Neural cell (in vitro differentiated cells): ENCODE measurements around the gene ERH. TPM values are rescaled to one million over a fixed set of nuclear protein-coding genes. Genes with fewer than 3 reads are reported as not detected.

ENCODE experiments used
- H2AFZ ChIP-seq: fragments of 200-600, 300-800 bp; sonication (generic), shearing (Covaris generic); 2 replicates; pipeline ENCODE4 v1.6.0; 2014; ENCODE audit warnings: low read depth, mild to moderate bottlenecking, antibody characterized with exemption, low read length, moderate library complexity
- H3F3A ChIP-seq: fragments of 200-600 bp; shearing (Covaris generic); 2 replicates; pipeline ENCODE4 v1.6.1; 2016; ENCODE audit warnings: mild to moderate bottlenecking, moderate library complexity, mixed read lengths, antibody characterized with exemption, low read length; ENCODE audit not compliant: insufficient read depth, poor library complexity, severe bottlenecking
- H3K27ac ChIP-seq: fragments of 200-600, 300-800 bp; sonication (generic), shearing (Covaris generic); 2 replicates; pipeline ENCODE4 v1.5.1; 2014; ENCODE audit warnings: mild to moderate bottlenecking, low read length, moderate library complexity
- H3K27me3 ChIP-seq: fragments of 300-800, 200-600 bp; sonication (generic), shearing (Covaris generic); 2 replicates; pipeline ENCODE4 v1.6.0; 2014; ENCODE audit warnings: mild to moderate bottlenecking, low read depth, low read length, moderate library complexity; ENCODE audit not compliant: insufficient read depth
- H3K36me3 ChIP-seq: fragments of 300-800, 200-600 bp; sonication (generic), shearing (Covaris generic); 2 replicates; pipeline ENCODE4 v1.5.1; 2014; ENCODE audit warnings: mild to moderate bottlenecking, antibody characterized with exemption, low read length, moderate library complexity; ENCODE audit not compliant: insufficient read depth
- H3K4me2 ChIP-seq: fragments of 300-800, 200-600 bp; sonication (generic), shearing (Covaris generic); 2 replicates; pipeline ENCODE4 v1.6.0; 2014; ENCODE audit warnings: mild to moderate bottlenecking, low read length
- H3K4me3 ChIP-seq: fragments of 300-800, 200-600 bp; sonication (generic), shearing (Covaris generic); 2 replicates; pipeline ENCODE4 v1.5.1; 2014; ENCODE audit warnings: mild to moderate bottlenecking, low read length, moderate library complexity
- H3K79me2 ChIP-seq: fragments of 200-600 bp; shearing (Covaris generic); replicated peaks from 2 replicates; pipeline ENCODE4 v1.6.0; 2014; ENCODE audit warnings: mild to moderate bottlenecking, low read length, moderate library complexity; ENCODE audit not compliant: insufficient read depth
- H3K9ac ChIP-seq: fragments of 300-800, 200-600 bp; sonication (generic), shearing (Covaris generic); 2 replicates; pipeline ENCODE4 v1.6.1; 2016; ENCODE audit warnings: mild to moderate bottlenecking, low read length, mixed read lengths
- H3K9me2 ChIP-seq: fragments of 200-600 bp; shearing (Covaris generic); 2 replicates; pipeline ENCODE4 v1.6.1; 2016; ENCODE audit warnings: mild to moderate bottlenecking, low read length, mixed read lengths; ENCODE audit not compliant: insufficient read depth
- H3K9me3 ChIP-seq: fragments of 200-600, 300-800 bp; sonication (generic), shearing (Covaris generic); 2 replicates; pipeline ENCODE4 v1.6.1; 2016; ENCODE audit warnings: mild to moderate bottlenecking, mixed run types, low read length, moderate library complexity, mixed read lengths
- H4K20me1 ChIP-seq: fragments of 200-600 bp; shearing (Covaris generic); 2 replicates; pipeline ENCODE4 v1.6.1; 2016; ENCODE audit warnings: mild to moderate bottlenecking, mixed run types; ENCODE audit not compliant: insufficient read depth
- EP300 ChIP-seq: fragments of 450-650 bp; conservative IDR thresholded peaks from 2 replicates; pipeline ENCODE4 v1.6.1; 2014; ENCODE audit warnings: antibody characterized with exemption, mild to moderate bottlenecking, moderate library complexity; ENCODE audit not compliant: poor library complexity, severe bottlenecking
- EZH2 ChIP-seq: fragments of 200-600, 300-800 bp; shearing (Covaris generic), sonication (generic); IDR thresholded peaks from 2 replicates; pipeline ENCODE4 v1.6.1; 2014; ENCODE audit warnings: antibody characterized with exemption, low read length, borderline replicate concordance, mild to moderate bottlenecking; ENCODE audit not compliant: insufficient read depth, poor library complexity, severe bottlenecking
- MXI1 ChIP-seq: fragments of 450-650 bp; conservative IDR thresholded peaks from 2 replicates; pipeline ENCODE4 v1.6.1; 2014; ENCODE audit warnings: antibody characterized with exemption, mild to moderate bottlenecking; ENCODE audit not compliant: poor library complexity, severe bottlenecking
- POLR2AphosphoS5 ChIP-seq: IDR thresholded peaks from 2 replicates; pipeline ENCODE4 v1.6.1; 2012
- RAD21 ChIP-seq: fragments of 450-650 bp; conservative IDR thresholded peaks from 2 replicates; pipeline ENCODE4 v1.6.1; 2014; ENCODE audit warnings: antibody characterized with exemption, mild to moderate bottlenecking, moderate library complexity
- SMC3 ChIP-seq: fragments of 450-650 bp; conservative IDR thresholded peaks from 2 replicates; pipeline ENCODE4 v1.6.1; 2014; ENCODE audit warnings: antibody characterized with exemption, mild to moderate bottlenecking, moderate library complexity; ENCODE audit not compliant: poor library complexity
- TAF1 ChIP-seq: IDR thresholded peaks from 2 replicates; pipeline ENCODE4 v1.6.1; 2012; ENCODE audit warnings: low read depth
- polyA plus RNA-seq: library from polyadenylated mRNA; depleted of rRNA; stranded (reverse); fragments of >200 nt; gene quantifications from 2 replicates; pipeline ENCODE4 v1.2.3, GENCODE V29; 2014
- TF ChIP-seq, protein P1 (sequence below): fragments of 450-650 bp; IDR thresholded peaks from 2 replicates; pipeline ENCODE4 v1.5.1; 2014; ENCODE audit warnings: antibody characterized with exemption, mild to moderate bottlenecking, moderate library complexity; ENCODE audit not compliant: poor library complexity, severe bottlenecking
- TF ChIP-seq, protein P2 (sequence below): IDR thresholded peaks from 2 replicates; pipeline ENCODE4 v1.6.1; 2012; ENCODE audit warnings: borderline replicate concordance

ERH gene
- polyA plus RNA-seq, 1 donor from 2014 or later: 480 TPM

DNA sequence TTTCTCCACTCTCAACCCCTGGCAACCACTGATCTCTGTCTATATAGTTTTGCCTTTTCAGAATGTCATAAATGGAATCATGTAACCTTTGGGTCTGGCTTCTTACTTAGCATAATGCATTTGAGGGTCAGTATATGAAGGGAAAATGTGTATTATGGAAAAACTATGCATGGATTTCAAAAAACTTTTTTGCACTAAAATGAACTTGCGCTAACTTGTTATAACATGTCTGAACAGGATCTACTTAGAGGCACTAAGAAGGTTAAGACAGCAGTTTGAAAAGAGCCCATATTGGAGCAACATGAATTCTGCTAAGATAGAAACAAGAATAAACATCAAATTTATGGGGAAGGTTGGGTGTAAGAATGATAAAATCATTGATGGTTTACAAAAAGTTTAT, 29.5 kb upstream of the ERH start:
- Histone ChIP-seq H4K20me1 (no peaks in the 10 kb centered on the region), H3K27ac (no peak overlapping the region), H2AFZ (no peak overlapping the region), H3K4me3 (no peak overlapping the region), H3K27me3 (no peaks in the 10 kb centered on the region), H3F3A (no peaks in the 10 kb centered on the region), H3K9ac (no peak overlapping the region), H3K4me2 (no peak overlapping the region), H3K9me3 (no peaks in the 10 kb centered on the region), H3K36me3 (no peaks in the 10 kb centered on the region), H3K9me2 (no peaks in the 10 kb centered on the region), H3K79me2 (peaks cover 7% of the 10 kb centered on the region)
- TF ChIP-seq RAD21 (no peak), TAF1 (no peak), EZH2 (no peak)
- TF ChIP-seq, protein P1, sequence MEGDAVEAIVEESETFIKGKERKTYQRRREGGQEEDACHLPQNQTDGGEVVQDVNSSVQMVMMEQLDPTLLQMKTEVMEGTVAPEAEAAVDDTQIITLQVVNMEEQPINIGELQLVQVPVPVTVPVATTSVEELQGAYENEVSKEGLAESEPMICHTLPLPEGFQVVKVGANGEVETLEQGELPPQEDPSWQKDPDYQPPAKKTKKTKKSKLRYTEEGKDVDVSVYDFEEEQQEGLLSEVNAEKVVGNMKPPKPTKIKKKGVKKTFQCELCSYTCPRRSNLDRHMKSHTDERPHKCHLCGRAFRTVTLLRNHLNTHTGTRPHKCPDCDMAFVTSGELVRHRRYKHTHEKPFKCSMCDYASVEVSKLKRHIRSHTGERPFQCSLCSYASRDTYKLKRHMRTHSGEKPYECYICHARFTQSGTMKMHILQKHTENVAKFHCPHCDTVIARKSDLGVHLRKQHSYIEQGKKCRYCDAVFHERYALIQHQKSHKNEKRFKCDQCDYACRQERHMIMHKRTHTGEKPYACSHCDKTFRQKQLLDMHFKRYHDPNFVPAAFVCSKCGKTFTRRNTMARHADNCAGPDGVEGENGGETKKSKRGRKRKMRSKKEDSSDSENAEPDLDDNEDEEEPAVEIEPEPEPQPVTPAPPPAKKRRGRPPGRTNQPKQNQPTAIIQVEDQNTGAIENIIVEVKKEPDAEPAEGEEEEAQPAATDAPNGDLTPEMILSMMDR: no peak

DNA sequence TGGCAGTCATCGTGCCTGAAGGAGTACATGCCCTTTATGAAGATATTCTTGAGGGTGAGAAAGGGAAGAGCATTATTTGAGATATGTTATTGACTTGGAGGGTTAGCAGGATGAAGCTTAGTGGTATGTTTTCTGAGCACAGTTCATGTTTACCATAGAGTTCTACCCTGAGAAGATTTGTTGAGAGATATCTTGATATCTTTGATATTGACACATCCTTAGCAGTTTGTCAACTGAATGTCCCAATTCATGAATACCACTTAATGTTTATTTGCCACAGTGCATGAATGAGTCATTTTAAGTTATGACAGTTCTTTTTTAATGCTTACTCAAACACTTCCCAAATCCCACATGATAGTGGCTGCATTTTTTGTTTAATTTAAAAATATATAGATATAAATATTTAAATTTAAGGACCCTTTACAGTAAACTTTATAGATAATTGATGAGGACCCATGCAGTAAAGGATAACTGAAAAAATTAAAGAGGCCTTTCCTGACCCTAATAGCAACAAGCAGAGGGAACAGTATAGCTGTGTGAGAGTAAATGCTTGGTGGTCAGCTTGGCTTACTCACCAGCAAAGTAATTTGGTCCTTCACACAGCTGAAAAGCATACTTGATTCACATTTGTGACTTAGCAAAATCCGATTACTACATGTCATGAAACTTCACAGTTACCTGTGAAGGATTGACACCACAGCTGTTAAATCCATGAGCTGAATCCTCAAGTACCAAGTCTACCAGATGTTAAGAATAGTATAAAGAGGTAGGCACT, 26.2 kb upstream of the ERH start:
- H3F3A ChIP-seq: no peaks in the 10 kb centered on the region
- no peaks in the 10 kb centered on the region for H3K79me2 ChIP-seq
- no peak overlapping the region for H3K4me2 ChIP-seq
- no peaks in the 10 kb centered on the region for H3K27me3 ChIP-seq
- H3K9me3 ChIP-seq: no peaks in the 10 kb centered on the region
- no peaks in the 10 kb centered on the region for H4K20me1 ChIP-seq
- no peaks in the 10 kb centered on the region for H3K9me2 ChIP-seq
- no peak overlapping the region for H3K27ac ChIP-seq
- H3K9ac ChIP-seq: no peak overlapping the region
- TF ChIP-seq, protein P2, sequence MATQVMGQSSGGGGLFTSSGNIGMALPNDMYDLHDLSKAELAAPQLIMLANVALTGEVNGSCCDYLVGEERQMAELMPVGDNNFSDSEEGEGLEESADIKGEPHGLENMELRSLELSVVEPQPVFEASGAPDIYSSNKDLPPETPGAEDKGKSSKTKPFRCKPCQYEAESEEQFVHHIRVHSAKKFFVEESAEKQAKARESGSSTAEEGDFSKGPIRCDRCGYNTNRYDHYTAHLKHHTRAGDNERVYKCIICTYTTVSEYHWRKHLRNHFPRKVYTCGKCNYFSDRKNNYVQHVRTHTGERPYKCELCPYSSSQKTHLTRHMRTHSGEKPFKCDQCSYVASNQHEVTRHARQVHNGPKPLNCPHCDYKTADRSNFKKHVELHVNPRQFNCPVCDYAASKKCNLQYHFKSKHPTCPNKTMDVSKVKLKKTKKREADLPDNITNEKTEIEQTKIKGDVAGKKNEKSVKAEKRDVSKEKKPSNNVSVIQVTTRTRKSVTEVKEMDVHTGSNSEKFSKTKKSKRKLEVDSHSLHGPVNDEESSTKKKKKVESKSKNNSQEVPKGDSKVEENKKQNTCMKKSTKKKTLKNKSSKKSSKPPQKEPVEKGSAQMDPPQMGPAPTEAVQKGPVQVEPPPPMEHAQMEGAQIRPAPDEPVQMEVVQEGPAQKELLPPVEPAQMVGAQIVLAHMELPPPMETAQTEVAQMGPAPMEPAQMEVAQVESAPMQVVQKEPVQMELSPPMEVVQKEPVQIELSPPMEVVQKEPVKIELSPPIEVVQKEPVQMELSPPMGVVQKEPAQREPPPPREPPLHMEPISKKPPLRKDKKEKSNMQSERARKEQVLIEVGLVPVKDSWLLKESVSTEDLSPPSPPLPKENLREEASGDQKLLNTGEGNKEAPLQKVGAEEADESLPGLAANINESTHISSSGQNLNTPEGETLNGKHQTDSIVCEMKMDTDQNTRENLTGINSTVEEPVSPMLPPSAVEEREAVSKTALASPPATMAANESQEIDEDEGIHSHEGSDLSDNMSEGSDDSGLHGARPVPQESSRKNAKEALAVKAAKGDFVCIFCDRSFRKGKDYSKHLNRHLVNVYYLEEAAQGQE: no peak
- no peak for TF ChIP-seq MXI1
- TF ChIP-seq EP300: no peak
- no peak for TF ChIP-seq RAD21
- TF ChIP-seq, protein P1: no peak
- no peak for TF ChIP-seq SMC3
- no peak for TF ChIP-seq POLR2AphosphoS5
- TF ChIP-seq TAF1: no peak
- TF ChIP-seq EZH2: no peak
- no peak overlapping the region for H3K4me3 ChIP-seq
- no peaks in the 10 kb centered on the region for H3K36me3 ChIP-seq
- H2AFZ ChIP-seq: no peak overlapping the region
